Fibroblast of the aortic adventitia (primary cell): Measurements from ENCODE around the gene SLC26A3. TPM values are rescaled to one million over a fixed set of nuclear protein-coding genes. Genes with fewer than 3 reads are reported as not detected.

ENCODE experiments used
- DNase-seq: peaks from one replicate; pipeline ENCODE4 v3.0.0-alpha.2; 2010; ENCODE audit warnings: low read depth
- H3K4me3 ChIP-seq: 2 replicates; pipeline ENCODE4 v1.5.1; 2011; ENCODE audit warnings: low read depth, mild to moderate bottlenecking, control low read depth, low read length, moderate library complexity
- CTCF ChIP-seq: IDR thresholded peaks from 2 replicates; pipeline ENCODE4 v1.5.1; 2011; ENCODE audit warnings: mild to moderate bottlenecking, low read length, control low read depth, inconsistent platforms; ENCODE audit not compliant: insufficient read depth
- total RNA-seq: library from RNA; depleted of rRNA; stranded (reverse); fragments of >200 nt; gene quantifications from 2 replicates; pipeline ENCODE4 v1.2.3, GENCODE V29; 2012; ENCODE audit warnings: low replicate concordance

SLC26A3 gene
- total RNA-seq, 1 donor: not detected

DNA sequence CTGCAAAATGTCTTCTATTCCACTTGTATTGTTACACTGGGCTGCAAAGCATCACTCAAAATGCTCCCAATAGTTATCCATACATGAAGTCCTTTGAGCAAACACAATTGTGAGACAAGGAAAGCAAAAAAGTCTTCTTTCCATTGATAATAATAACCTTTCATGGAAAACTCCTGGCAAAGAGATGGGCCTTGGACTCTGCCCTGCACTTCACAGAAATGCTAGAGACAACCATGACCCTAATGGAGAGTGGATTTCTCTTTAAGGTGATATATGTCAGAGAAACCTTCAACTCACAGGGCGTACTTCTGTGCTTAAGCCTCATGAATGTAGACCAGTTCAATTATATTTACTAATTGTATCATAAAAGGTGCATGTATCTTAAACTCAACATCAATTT, 19.4 kb downstream of the SLC26A3 start:
- H3K4me3 ChIP-seq: no peak overlapping the region
- no peak for DNase-seq
- no peak for TF ChIP-seq CTCF

- H3K4me3 ChIP-seq: no peak overlapping the region
- no peak for DNase-seq
- TF ChIP-seq CTCF: no peak
Measured at GRCh38 chr7:107782374-107782773, 20.6 kb downstream of the SLC26A3 start.

GRCh38 chr7:107779647-107780099, 23.4 kb downstream of the SLC26A3 start:
- no peak for DNase-seq
- H3K4me3 ChIP-seq: no peak overlapping the region
- TF ChIP-seq CTCF: no peak

DNA sequence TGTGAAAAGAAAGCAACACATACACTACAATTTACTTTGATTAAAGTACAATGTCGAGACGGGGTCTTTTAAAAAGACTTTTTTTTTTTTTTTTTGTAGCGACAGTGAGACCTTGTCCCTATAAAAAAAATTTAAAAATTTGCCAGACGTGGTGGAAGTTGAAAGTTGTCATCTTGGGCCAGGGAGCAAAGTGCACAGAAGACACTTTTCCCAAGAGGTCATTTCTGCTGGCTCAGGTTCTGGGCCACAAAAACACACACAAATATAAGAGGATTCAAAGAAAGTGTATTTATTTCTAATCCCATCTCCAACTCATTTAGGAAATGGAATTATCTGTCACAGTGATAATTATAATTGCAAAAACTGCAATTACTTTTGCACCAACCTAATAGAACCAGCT, 24.7 kb downstream of the SLC26A3 start:
- no peak overlapping the region for H3K4me3 ChIP-seq
- TF ChIP-seq CTCF: no peak
- DNase-seq: no peak

DNA sequence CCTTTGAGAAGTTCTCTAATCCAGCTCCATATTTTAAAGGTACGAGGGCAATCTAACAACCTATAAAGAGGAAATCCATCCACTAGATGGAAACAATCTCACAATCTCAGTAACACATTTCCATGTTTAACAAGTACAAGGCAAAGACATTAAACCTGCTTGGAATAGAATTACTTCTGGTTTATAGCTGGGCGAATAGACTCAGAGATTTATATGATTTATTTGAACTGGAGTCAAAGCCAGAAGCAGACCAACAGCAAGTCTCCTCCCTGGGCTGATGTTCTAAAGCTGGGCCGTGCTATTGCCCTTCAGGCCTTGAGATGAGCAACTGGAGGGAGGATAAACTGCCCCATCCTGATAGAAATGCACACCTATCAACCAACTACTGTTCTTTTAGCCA, 25.3 kb downstream of the SLC26A3 start:
- no peak for DNase-seq
- TF ChIP-seq CTCF: no peak
- no peak overlapping the region for H3K4me3 ChIP-seq

DNA sequence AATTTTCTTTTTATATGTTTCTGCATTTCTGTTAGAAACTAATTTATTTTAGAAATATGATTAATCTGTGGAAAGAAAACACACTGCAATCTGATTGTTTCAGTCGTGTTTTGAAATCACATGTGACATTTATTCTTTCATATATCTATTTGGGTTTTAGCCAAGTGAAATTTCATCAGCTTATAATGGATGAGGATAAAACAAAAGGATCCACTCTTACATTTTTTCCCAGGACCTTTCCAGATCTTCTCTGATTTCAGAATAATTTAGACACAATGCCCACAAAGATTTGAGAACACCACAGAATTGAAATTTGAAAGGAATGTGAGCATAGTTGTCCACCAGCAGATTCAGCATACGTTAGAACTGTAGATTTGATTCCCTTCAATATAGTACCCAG, 30.0 kb downstream of the SLC26A3 start:
- DNase-seq: no peak
- H3K4me3 ChIP-seq: no peak overlapping the region
- no peak for TF ChIP-seq CTCF

GRCh38 chr7:107768263-107768662, 34.8 kb downstream of the SLC26A3 start:
- no peak for TF ChIP-seq CTCF
- H3K4me3 ChIP-seq: no peak overlapping the region
- DNase-seq: no peak
